Kidney (tissue), 14 donors: ENCODE data around the gene CHD9NB. TPM values are rescaled to one million over a fixed set of nuclear protein-coding genes. Genes with fewer than 3 reads are reported as not detected.
"Not testable (repeated sequence)": the region's sequence is repeated elsewhere in the genome, so short reads cannot be mapped to it uniquely, and the experiment has no call there.

Experiments
- DNase-seq, 5 donors: peaks; one replicate each; pipeline ENCODE4 v3.0.0-alpha.2; 2013 to 2020
- FAIRE-seq: peaks from 2 replicates; lab custom pipeline; 2012; peaks lifted over from hg19 to GRCh38; lab: Jason Lieb, UNC
- H3K27ac ChIP-seq, 2 donors: one replicate each; pipeline ENCODE4 v1.7.0; 2013; ENCODE audit warnings: low read depth in 2 of 2, low read length in 2 of 2, inconsistent platforms in 1 of 2
- H3K27me3 ChIP-seq: one replicate; pipeline ENCODE4 v1.7.1; 2013; ENCODE audit warnings: low read length, inconsistent platforms; ENCODE audit not compliant: control insufficient read depth, insufficient read depth
- H3K36me3 ChIP-seq, 3 donors: one replicate each; pipeline versions ENCODE4 v1.7.0 to v1.7.1; 2013; ENCODE audit warnings: low read length in 3 of 3, control low read depth in 1 of 3, inconsistent platforms in 1 of 3; ENCODE audit not compliant: insufficient read depth in 3 of 3, control insufficient read depth in 2 of 3
- H3K4me1 ChIP-seq, 3 donors: one replicate each; pipeline versions ENCODE4 v1.7.0 to v1.7.1; 2013; ENCODE audit warnings: low read length in 3 of 3, inconsistent platforms in 1 of 3, low read depth in 1 of 3; ENCODE audit not compliant: control insufficient read depth in 2 of 3, insufficient read depth in 2 of 3
- H3K4me3 ChIP-seq, 3 donors: one replicate each; pipeline versions ENCODE4 v1.7.0 to v1.8.1; 2013; ENCODE audit warnings: low read length in 3 of 3, control low read depth in 1 of 3, inconsistent platforms in 1 of 3
- H3K9ac ChIP-seq, 3 donors: one replicate each; pipeline versions ENCODE4 v1.7.0 to v1.7.1; 2013; ENCODE audit warnings: low read length in 3 of 3, control low read depth in 1 of 3, inconsistent platforms in 1 of 3
- H3K9me3 ChIP-seq, 3 donors: one replicate each; pipeline versions ENCODE4 v1.7.0 to v1.7.1; 2013; ENCODE audit warnings: low read length in 3 of 3, control low read depth in 1 of 3, inconsistent platforms in 1 of 3; ENCODE audit not compliant: control insufficient read depth in 2 of 3, insufficient read depth in 1 of 3
- CTCF ChIP-seq: IDR thresholded peaks from 3 replicates; pipeline ENCODE4 v1.5.1; 2012; ENCODE audit warnings: mild to moderate bottlenecking, moderate library complexity, borderline replicate concordance; ENCODE audit not compliant: insufficient read depth; ENCODE audit errors: extremely low read depth
- intact Hi-C: fragments of 100-400 bp; cut with DNase I; formaldehyde crosslinking; loops from one replicate; pipeline ENCODE4 v1.11.1; 2022
- polyA plus RNA-seq: library from polyadenylated mRNA; stranded (reverse); fragments of 350-450 nt; fragmentation: Illumina TruSeq; extraction: RNeasy Lipid Tissue Mini Kit (QIAGEN cat#74804); gene quantifications from one replicate; pipeline ENCODE4 v1.2.3, GENCODE V29; 2014; ENCODE audit warnings: low read depth, low replicate concordance; ENCODE audit not compliant: insufficient read depth
- total RNA-seq: library from RNA; stranded (reverse); fragmentation: NEBNext Ultra II Directional; extraction: Animal tissue kit (Norgen Biotek cat#: 25700); gene quantifications from one replicate; pipeline ENCODE4 v1.2.1, GENCODE V29; 2021
- donor health status: control.
- donor health status: control.
- donor health status: control.
- donor health status: control.
- donor health status: control.
- donor health status: DM: yes; HTN: yes; CAD: no.
- donor health status: Normal renal cell carcinoma (clear cell type).

Gene CHD9NB
- total and polyA plus RNA-seq, 2 donors from 2014 or later, result 9.8 to 26.2 TPM

GRCh38 chr16:53041320-53042051 is 11.2 kb downstream of the CHD9NB start:
- no peaks in the 10 kb centered on the region for H3K9me3 ChIP-seq
- DNase-seq (peak in 4 of 5 donors; percentile 55 to 84 (median 72)), FAIRE-seq (no peak)
- H3K9ac ChIP-seq, result peak overlapping the region in 1 of 3 donors; percentile 44
- peak overlapping the region in 2 of 3 donors; percentile 35 to 59 for H3K4me3 ChIP-seq
- peaks cover 3 to 33% (median 20%) of the 10 kb centered on the region in 3 donors for H3K4me1 ChIP-seq
- no peak for TF ChIP-seq CTCF
- intact Hi-C loops, result no loop called here
- peak overlapping the region; percentile 80 to 84 for H3K27ac ChIP-seq
- no peaks in the 10 kb centered on the region for H3K36me3 ChIP-seq
- no peaks in the 10 kb centered on the region for H3K27me3 ChIP-seq

GRCh38 chr16:53040788-53041187 is 11.9 kb downstream of the CHD9NB start:
- Histone ChIP-seq H3K4me3 (peak overlapping the region in 1 of 3 donors; percentile 27), H3K27ac (peak overlapping the region in 1 of 2 donors; percentile 36), H3K9me3 (no peaks in the 10 kb centered on the region), H3K36me3 (no peaks in the 10 kb centered on the region), H3K9ac (no peak overlapping the region), H3K4me1 (peaks cover 3 to 31% (median 20%) of the 10 kb centered on the region in 3 donors), H3K27me3 (no peaks in the 10 kb centered on the region)
- intact Hi-C loops, result no loop called here
- FAIRE-seq (no peak), DNase-seq (no peak)
- TF ChIP-seq CTCF, result no peak

- not testable (repeated sequence) for FAIRE-seq
Measured at GRCh38 chr16:53036711-53037110, 16.0 kb downstream of the CHD9NB start.

GRCh38 chr16:53036066-53036465 is 16.6 kb downstream of the CHD9NB start:
- DNase-seq (no peak), FAIRE-seq (no peak)
- Histone ChIP-seq H3K9me3 (peaks cover 0 to 3% (median 0%) of the 10 kb centered on the region in 3 donors), H3K27ac (no peak overlapping the region), H3K9ac (no peak overlapping the region), H3K36me3 (no peaks in the 10 kb centered on the region), H3K27me3 (no peaks in the 10 kb centered on the region), H3K4me3 (no peak overlapping the region), H3K4me1 (peaks cover 0 to 3% (median 2%) of the 10 kb centered on the region in 3 donors)
- intact Hi-C loops, result no loop called here
- no peak for TF ChIP-seq CTCF

More at GRCh38 chr16:53036711-53037110, 16.0 kb downstream of the CHD9NB start:
- H3K9me3 ChIP-seq, H3K27me3 ChIP-seq, DNase-seq, H3K4me3 ChIP-seq, H3K4me1 ChIP-seq, H3K9ac ChIP-seq, H3K36me3 ChIP-seq, intact Hi-C loops, H3K27ac ChIP-seq: not testable (repeated sequence)
